RWPE1 (cell line): ENCODE data around the gene KCNT2.

Source experiments
- CTCF ChIA-PET: fragments of 350-600 bp; sonication (Branson Sonifier 250); formaldehyde crosslinking; extraction: SDS; loops from one replicate; lab custom pipeline; 2021; lab: Yijun Ruan, JAX
- POLR2A ChIA-PET: fragments of 400-600 bp; formaldehyde crosslinking; extraction: SDS; loops from one replicate; lab custom pipeline; 2020; ENCODE audit warnings: antibody characterized with exemption; ENCODE audit not compliant: low non-redundant PET; lab: Yijun Ruan, JAX
- DNase-seq: peaks from one replicate; pipeline ENCODE4 v3.0.0; 2012; ENCODE audit warnings: low spot score
- H3K27ac ChIP-seq: fragments of 450-650 bp; 2 replicates; pipeline ENCODE4 v1.5.1; 2017
- CTCF ChIP-seq: fragments of 450-650 bp; conservative IDR thresholded peaks from 2 replicates; pipeline ENCODE4 v1.5.1; 2017; ENCODE audit warnings: low read depth, mild to moderate bottlenecking

The KCNT2 gene

GRCh38 chr1:196598942-196599748 lies 9.1 kb downstream of the KCNT2 start:
- no peak for TF ChIP-seq CTCF
- ChIA-PET POLR2A (no interaction called here), CTCF (no interaction called here)
- no peak for DNase-seq
- no peak overlapping the region for H3K27ac ChIP-seq

GRCh38 chr1:196594700-196595099 lies 13.5 kb downstream of the KCNT2 start:
- ChIA-PET CTCF (interaction anchor here (0.6 to 1.0 kb wide), 4 partner anchors 14 to 267 kb away, joined by 3 to 6 read pairs (median 4); no protein-coding TSS in a partner anchor), POLR2A (no interaction called here)
- no peak for TF ChIP-seq CTCF
- no peak for DNase-seq
- no peak overlapping the region for H3K27ac ChIP-seq

GRCh38 chr1:196593955-196594354 lies 14.3 kb downstream of the KCNT2 start:
- no peak overlapping the region for H3K27ac ChIP-seq
- no peak for TF ChIP-seq CTCF
- no peak for DNase-seq
- POLR2A ChIA-PET = no interaction called here
- CTCF ChIA-PET = interaction anchor here (0.6 kb wide), 2 partner anchors 267 to 440 kb away, joined by 3 to 6 read pairs; no protein-coding TSS in a partner anchor

DNA sequence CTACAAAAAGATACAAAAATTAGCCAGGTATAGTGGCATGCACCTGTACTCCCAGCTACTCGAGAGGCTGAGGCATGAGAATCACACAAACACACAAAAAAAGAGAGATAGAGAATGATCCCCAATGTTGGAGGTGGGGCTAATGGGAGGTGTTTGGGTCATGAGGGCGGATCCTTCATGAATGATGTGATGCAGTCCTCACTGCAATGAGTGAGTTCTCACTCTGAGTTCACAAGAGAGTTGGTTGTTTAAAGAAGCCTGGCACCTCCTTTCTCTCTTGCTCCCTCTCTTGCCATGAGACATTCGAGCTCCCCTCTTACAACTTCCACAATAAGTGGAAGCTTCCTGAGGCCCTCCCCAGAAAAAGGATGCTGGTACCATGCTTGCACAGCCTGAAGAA lies 17.3 kb downstream of the KCNT2 start:
- DNase-seq = no peak
- POLR2A ChIA-PET = no interaction called here
- TF ChIP-seq CTCF = no peak
- no peak overlapping the region for H3K27ac ChIP-seq
- CTCF ChIA-PET = no interaction called here

GRCh38 chr1:196590012-196590708 lies 18.1 kb downstream of the KCNT2 start:
- H3K27ac ChIP-seq = no peak overlapping the region
- CTCF ChIA-PET = interaction anchor here (0.7 kb wide), 2 partner anchors 188 to 853 kb away, joined by 3 read pairs; no protein-coding TSS in a partner anchor
- POLR2A ChIA-PET = no interaction called here
- no peak for DNase-seq
- no peak for TF ChIP-seq CTCF

DNA sequence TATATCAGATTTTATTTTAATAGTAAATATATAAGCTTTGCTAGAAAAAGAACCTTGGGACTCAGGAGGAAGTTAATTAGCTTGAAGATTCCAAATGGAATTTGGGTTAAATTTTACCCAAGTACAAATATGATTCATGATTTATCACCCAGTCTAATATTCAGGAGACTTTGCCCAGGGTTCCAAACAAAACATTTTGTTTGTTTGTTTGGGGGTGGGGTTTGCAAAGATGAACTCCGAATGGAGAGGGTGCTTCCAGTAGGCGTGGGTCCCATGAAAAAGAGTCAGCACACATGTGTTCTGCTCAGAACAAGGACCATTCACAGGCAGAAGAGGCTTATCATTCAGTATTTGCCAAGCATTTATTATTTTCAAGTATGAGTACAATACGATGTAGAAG lies 23.5 kb downstream of the KCNT2 start:
- CTCF ChIA-PET = no interaction called here
- H3K27ac ChIP-seq = no peak overlapping the region
- no peak for DNase-seq
- POLR2A ChIA-PET = no interaction called here
- no peak for TF ChIP-seq CTCF
